Small intestine (tissue), 7 donors: Measurements from ENCODE around the gene AXIN2. TPM values are rescaled to one million over a fixed set of nuclear protein-coding genes. Genes with fewer than 3 reads are reported as not detected.
A peak's percentile ranks its signal among the peaks of the same experiment; 100 is the strongest.

Source experiments
- DNase-seq, 2 donors: peaks; one replicate each; pipeline versions ENCODE4 v3.0.0 to v3.0.0-alpha.2; 2013
- FAIRE-seq: peaks from 2 replicates; lab custom pipeline; 2012; peaks lifted over from hg19 to GRCh38; lab: Jason Lieb, UNC
- H3K27ac ChIP-seq, 3 donors: one replicate each; pipeline ENCODE4 v1.5.1; 2013; ENCODE audit warnings: low read length in 2 of 3, mild to moderate bottlenecking in 2 of 3, control low read depth in 1 of 3, inconsistent platforms in 1 of 3, low read depth in 1 of 3, moderate library complexity in 1 of 3
- H3K27me3 ChIP-seq, 3 donors: one replicate each; pipeline ENCODE4 v1.6.1; 2013; ENCODE audit warnings: low read length in 3 of 3, inconsistent platforms in 1 of 3; ENCODE audit not compliant: control insufficient read depth in 3 of 3, insufficient read depth in 3 of 3
- H3K36me3 ChIP-seq, 3 donors: one replicate each; pipeline ENCODE4 v1.6.1; 2013; ENCODE audit warnings: low read length in 3 of 3, inconsistent platforms in 1 of 3, low read depth in 1 of 3, mild to moderate bottlenecking in 1 of 3, moderate library complexity in 1 of 3; ENCODE audit not compliant: control insufficient read depth in 3 of 3, insufficient read depth in 2 of 3
- H3K4me1 ChIP-seq, 3 donors: one replicate each; pipeline ENCODE4 v1.6.1; 2013; ENCODE audit warnings: low read length in 2 of 3, inconsistent platforms in 1 of 3, low read depth in 1 of 3, mild to moderate bottlenecking in 1 of 3, moderate library complexity in 1 of 3; ENCODE audit not compliant: control insufficient read depth in 3 of 3, insufficient read depth in 2 of 3
- H3K4me3 ChIP-seq, 3 donors: one replicate each; pipeline ENCODE4 v1.5.1; 2013; ENCODE audit warnings: low read length in 3 of 3, control low read depth in 1 of 3, inconsistent platforms in 1 of 3, low read depth in 1 of 3, mild to moderate bottlenecking in 1 of 3, moderate library complexity in 1 of 3
- H3K9me3 ChIP-seq, 2 donors: one replicate each; pipeline ENCODE4 v1.6.1; 2013; ENCODE audit warnings: low read depth in 1 of 2, low read length in 1 of 2; ENCODE audit not compliant: control insufficient read depth in 2 of 2, insufficient read depth in 1 of 2
- WGBS, 3 donors: extraction: QIAGEN DNeasy Blood & Tissue Kit; methylation state at CpG; one replicate each; pipeline ENCODE4 v1.1.7; 2013; 5-methylcytosine and 5-hydroxymethylcytosine counted together
- polyA plus RNA-seq, 4 donors: library from polyadenylated mRNA; stranded (reverse) in 3 of 4; unstranded in 1 of 4; fragments of 200-250 nt in 3 of 4; fragments of 120-200 nt in 1 of 4; gene quantifications; one replicate each; pipeline versions ENCODE4 v1.2.1 to v1.2.3, GENCODE V29; 2013
- donor health status: healthy with polysubstance abuse.
- donor health status: control.
- donor health status: control.
- donor health status: Bipolar disorder and iron deficiency.
- donor health status: healthy.

The AXIN2 gene
- polyA plus RNA-seq, 4 donors, result 0.89 to 11.9 (median 6.0) TPM

- Histone ChIP-seq H3K4me3 (peak overlapping the region in 1 of 3 donors; percentile 11), H3K4me1 (peaks cover 4 to 48% (median 6%) of the 10 kb centered on the region in 3 donors), H3K9me3 (no peaks in the 10 kb centered on the region), H3K27ac (no peak overlapping the region), H3K36me3 (peaks cover 0 to 50% (median 0%) of the 10 kb centered on the region in 3 donors), H3K27me3 (peaks cover 0 to 4% (median 0%) of the 10 kb centered on the region in 3 donors)
- WGBS, 3 donors, result 17 to 43% (median 38%) methylated on average over 18 of the region's 18 CpGs
- no peak for DNase-seq
- FAIRE-seq, result no peak
Observed at GRCh38 chr17:65554553-65555223, 6.8 kb downstream of the AXIN2 start.

- H3K27me3 ChIP-seq, result no peaks in the 10 kb centered on the region
- H3K36me3 ChIP-seq, result peaks cover 0 to 56% (median 0%) of the 10 kb centered on the region in 3 donors
- DNase-seq (no peak), FAIRE-seq (no peak)
- H3K4me3 ChIP-seq, result no peak overlapping the region
- WGBS, 3 donors, result 13 to 41% (median 25%) methylated on average over 10 of the region's 10 CpGs
- H3K9me3 ChIP-seq, result no peaks in the 10 kb centered on the region
- H3K4me1 ChIP-seq, result peaks cover 4 to 53% (median 6%) of the 10 kb centered on the region in 3 donors
- peak overlapping the region in 1 of 3 donors; percentile 2 for H3K27ac ChIP-seq
Observed at GRCh38 chr17:65553646-65554552, 7.5 kb downstream of the AXIN2 start.

GRCh38 chr17:65553009-65553645 lies 8.3 kb downstream of the AXIN2 start:
- Histone ChIP-seq H3K36me3 (peaks cover 0 to 57% (median 0%) of the 10 kb centered on the region in 3 donors), H3K9me3 (no peaks in the 10 kb centered on the region), H3K27ac (peak overlapping the region in 1 of 3 donors; percentile 2), H3K4me3 (no peak overlapping the region), H3K4me1 (peaks cover 4 to 54% (median 6%) of the 10 kb centered on the region in 3 donors), H3K27me3 (no peaks in the 10 kb centered on the region)
- WGBS, 3 donors, result 67 to 85% (median 67%) methylated on average over 6 of the region's 6 CpGs
- DNase-seq (peak in 1 of 2 donors; percentile 17), FAIRE-seq (no peak)

- DNase-seq (no peak), FAIRE-seq (no peak)
- peaks cover 0 to 51% (median 0%) of the 10 kb centered on the region in 3 donors for H3K36me3 ChIP-seq
- no peak overlapping the region for H3K27ac ChIP-seq
- H3K27me3 ChIP-seq, result no peaks in the 10 kb centered on the region
- H3K4me3 ChIP-seq, result no peak overlapping the region
- 29 to 66% (median 37%) methylated on average over 4 of the region's 4 CpGs for WGBS, 3 donors
- no peaks in the 10 kb centered on the region for H3K9me3 ChIP-seq
- H3K4me1 ChIP-seq, result peaks cover 4 to 55% (median 6%) of the 10 kb centered on the region in 3 donors
Observed at GRCh38 chr17:65552214-65552613, 9.2 kb downstream of the AXIN2 start.

GRCh38 chr17:65551267-65552040 lies 10.0 kb downstream of the AXIN2 start:
- 54 to 79% (median 66%) methylated on average over 9 of the region's 9 CpGs for WGBS, 3 donors
- DNase-seq (peak in 1 of 2 donors; percentile 17), FAIRE-seq (no peak)
- Histone ChIP-seq H3K4me1 (peaks cover 0 to 54% (median 8%) of the 10 kb centered on the region in 3 donors), H3K36me3 (peaks cover 0 to 52% (median 0%) of the 10 kb centered on the region in 3 donors), H3K4me3 (no peak overlapping the region), H3K27ac (no peak overlapping the region), H3K27me3 (no peaks in the 10 kb centered on the region), H3K9me3 (no peaks in the 10 kb centered on the region)

- no peak for DNase-seq
- Histone ChIP-seq H3K4me1 (peaks cover 0 to 58% (median 4%) of the 10 kb centered on the region in 3 donors), H3K36me3 (peaks cover 0 to 50% (median 0%) of the 10 kb centered on the region in 3 donors), H3K27me3 (no peaks in the 10 kb centered on the region), H3K4me3 (no peak overlapping the region), H3K9me3 (no peaks in the 10 kb centered on the region), H3K27ac (no peak overlapping the region)
- no peak for FAIRE-seq
- 62 to 85% (median 67%) methylated on average over 4 of the region's 4 CpGs for WGBS, 3 donors
Observed at GRCh38 chr17:65550758-65551157, 10.7 kb downstream of the AXIN2 start.

GRCh38 chr17:65550075-65550662 lies 11.3 kb downstream of the AXIN2 start:
- 50 to 68% (median 57%) methylated on average over 9 of the region's 9 CpGs for WGBS, 3 donors
- Histone ChIP-seq H3K9me3 (no peaks in the 10 kb centered on the region), H3K4me3 (no peak overlapping the region), H3K27ac (no peak overlapping the region), H3K4me1 (peaks cover 0 to 58% (median 4%) of the 10 kb centered on the region in 3 donors), H3K36me3 (peaks cover 0 to 52% (median 0%) of the 10 kb centered on the region in 3 donors), H3K27me3 (no peaks in the 10 kb centered on the region)
- FAIRE-seq, result no peak
- no peak for DNase-seq
